Adrenal gland (tissue), 5 donors: Measurements from ENCODE around the gene GTPBP3.

Experiments used
- POLR2A ChIP-seq, 2 donors: fragments of 450-650 bp; IDR thresholded peaks; one replicate each; pipeline ENCODE4 v1.6.1; 2017; ENCODE audit warnings: antibody characterized with exemption in 2 of 2, mild to moderate bottlenecking in 2 of 2, moderate library complexity in 1 of 2
- TF ChIP-seq, protein P1 (sequence below), 6 experiments: fragments of 450-650 bp in 4 of 6; fragments of 200-600 bp in 2 of 6; sonication (generic) in 1 of 6; IDR thresholded peaks; 1 replicate in 5 of 6; 2 replicates in 1 of 6; pipeline versions ENCODE4 v1.5.1 to v1.8.0; 2016 to 2021; ENCODE audit warnings: antibody characterized with exemption in 6 of 6, mild to moderate bottlenecking in 2 of 6, moderate library complexity in 1 of 6
- donor health status: DM: no; HTN: no; CAD: no.

- TF ChIP-seq, protein P1, sequence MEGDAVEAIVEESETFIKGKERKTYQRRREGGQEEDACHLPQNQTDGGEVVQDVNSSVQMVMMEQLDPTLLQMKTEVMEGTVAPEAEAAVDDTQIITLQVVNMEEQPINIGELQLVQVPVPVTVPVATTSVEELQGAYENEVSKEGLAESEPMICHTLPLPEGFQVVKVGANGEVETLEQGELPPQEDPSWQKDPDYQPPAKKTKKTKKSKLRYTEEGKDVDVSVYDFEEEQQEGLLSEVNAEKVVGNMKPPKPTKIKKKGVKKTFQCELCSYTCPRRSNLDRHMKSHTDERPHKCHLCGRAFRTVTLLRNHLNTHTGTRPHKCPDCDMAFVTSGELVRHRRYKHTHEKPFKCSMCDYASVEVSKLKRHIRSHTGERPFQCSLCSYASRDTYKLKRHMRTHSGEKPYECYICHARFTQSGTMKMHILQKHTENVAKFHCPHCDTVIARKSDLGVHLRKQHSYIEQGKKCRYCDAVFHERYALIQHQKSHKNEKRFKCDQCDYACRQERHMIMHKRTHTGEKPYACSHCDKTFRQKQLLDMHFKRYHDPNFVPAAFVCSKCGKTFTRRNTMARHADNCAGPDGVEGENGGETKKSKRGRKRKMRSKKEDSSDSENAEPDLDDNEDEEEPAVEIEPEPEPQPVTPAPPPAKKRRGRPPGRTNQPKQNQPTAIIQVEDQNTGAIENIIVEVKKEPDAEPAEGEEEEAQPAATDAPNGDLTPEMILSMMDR (IDR thresholded peaks at IDR 0.05), result no peak
- peak in 1 of 2 donors; percentile 3 for TF ChIP-seq POLR2A (IDR thresholded peaks at IDR 0.05)
Observed at GRCh38 chr19:17312189-17313113, 24.9 kb upstream of the GTPBP3 start.
